GM12892 (cell line): ENCODE measurements around the gene SPINK8.
"Not testable (repeated sequence)": the region's sequence is repeated elsewhere in the genome, so short reads cannot be mapped to it uniquely, and the experiment has no call there.

Experiments used
- DNase-seq: peaks from one replicate; pipeline ENCODE4 v3.0.0; 2011; ENCODE audit not compliant: insufficient read length
- FAIRE-seq: peaks from 2 replicates; lab custom pipeline; 2011; peaks lifted over from hg19 to GRCh38; lab: Jason Lieb, UNC
- POLR2A ChIP-seq: IDR thresholded peaks from 2 replicates; pipeline ENCODE4 v1.6.1; 2011; ENCODE audit warnings: low read depth, low read length, control low read depth
- POLR2AphosphoS5 ChIP-seq: IDR thresholded peaks from 2 replicates; pipeline ENCODE4 v1.6.1; 2011; ENCODE audit warnings: low read depth, low read length, control low read depth
- TAF1 ChIP-seq: IDR thresholded peaks from 2 replicates; pipeline ENCODE4 v1.6.1; 2011; ENCODE audit warnings: low read depth, mild to moderate bottlenecking, control low read depth, low read length, borderline replicate concordance

SPINK8 gene

GRCh38 chr3:48347500-48347899 lies 14.0 kb upstream of the SPINK8 start:
- DNase-seq: no peak
- no peak for FAIRE-seq
- no peak for TF ChIP-seq TAF1
- no peak for TF ChIP-seq POLR2A
- no peak for TF ChIP-seq POLR2AphosphoS5

GRCh38 chr3:48345946-48346572 lies 12.6 kb upstream of the SPINK8 start:
- FAIRE-seq (no peak), DNase-seq (no peak)
- TF ChIP-seq TAF1 (no peak), POLR2A (no peak), POLR2AphosphoS5 (no peak)

GRCh38 chr3:48344867-48345507 lies 11.5 kb upstream of the SPINK8 start:
- no peak for DNase-seq
- TF ChIP-seq TAF1 (no peak), POLR2A (no peak), POLR2AphosphoS5 (no peak)
- FAIRE-seq: no peak

- DNase-seq (no peak), FAIRE-seq (no peak)
- TF ChIP-seq POLR2AphosphoS5 (no peak), POLR2A (no peak), TAF1 (no peak)
Measured at GRCh38 chr3:48343432-48343831, 10.0 kb upstream of the SPINK8 start.

DNA sequence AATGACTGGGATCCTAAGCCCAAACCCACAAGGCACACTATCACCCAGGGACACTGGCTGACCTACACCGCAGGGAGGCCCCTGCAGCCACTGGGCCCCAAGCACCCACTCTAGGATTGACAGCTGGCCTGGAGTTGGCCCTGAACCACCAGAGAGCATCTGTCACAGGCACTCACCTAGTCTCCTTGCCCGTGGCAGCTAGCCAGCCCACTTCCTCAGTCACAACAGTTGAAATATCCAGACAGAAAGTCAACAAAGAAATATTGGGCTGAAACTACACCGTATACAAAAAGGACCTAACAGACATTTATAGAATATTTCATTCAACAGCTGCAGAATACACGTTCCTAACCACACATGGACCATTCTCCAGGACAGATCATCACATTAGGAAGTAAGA lies 5.2 kb upstream of the SPINK8 start:
- no peak for TF ChIP-seq POLR2AphosphoS5
- TF ChIP-seq POLR2A: no peak
- TF ChIP-seq TAF1: no peak
- FAIRE-seq: no peak
- no peak for DNase-seq

DNA sequence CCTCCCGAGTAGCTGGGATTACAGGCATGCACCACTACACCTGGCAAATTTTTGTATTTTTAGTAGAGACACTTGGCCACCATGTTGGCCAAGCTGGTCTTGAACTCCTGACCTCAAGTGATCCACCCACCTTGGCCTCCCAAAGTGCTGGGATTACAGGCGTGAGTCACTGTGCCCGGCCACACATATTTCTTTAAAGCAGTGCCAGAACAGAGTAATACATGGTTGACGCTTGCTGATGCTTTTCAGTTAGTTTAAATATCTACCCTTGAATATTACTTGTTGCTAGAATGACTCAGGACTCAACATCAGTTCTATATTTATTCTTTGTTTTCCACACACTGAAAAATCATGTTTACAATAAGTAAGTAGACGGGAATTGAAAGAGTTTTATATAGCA lies 4.1 kb upstream of the SPINK8 start:
- DNase-seq, FAIRE-seq: not testable (repeated sequence)

GRCh38 chr3:48335286-48335685 lies 1.8 kb upstream of the SPINK8 start:
- FAIRE-seq, DNase-seq: not testable (repeated sequence)

GRCh38 chr3:48334605-48335004 lies 1.1 kb upstream of the SPINK8 start:
- no peak for TF ChIP-seq TAF1
- no peak for TF ChIP-seq POLR2A
- TF ChIP-seq POLR2AphosphoS5: no peak
- DNase-seq (no peak), FAIRE-seq (no peak)

GRCh38 chr3:48331706-48332435 lies 1.6 kb downstream of the SPINK8 start:
- DNase-seq, FAIRE-seq: not testable (repeated sequence)

DNA sequence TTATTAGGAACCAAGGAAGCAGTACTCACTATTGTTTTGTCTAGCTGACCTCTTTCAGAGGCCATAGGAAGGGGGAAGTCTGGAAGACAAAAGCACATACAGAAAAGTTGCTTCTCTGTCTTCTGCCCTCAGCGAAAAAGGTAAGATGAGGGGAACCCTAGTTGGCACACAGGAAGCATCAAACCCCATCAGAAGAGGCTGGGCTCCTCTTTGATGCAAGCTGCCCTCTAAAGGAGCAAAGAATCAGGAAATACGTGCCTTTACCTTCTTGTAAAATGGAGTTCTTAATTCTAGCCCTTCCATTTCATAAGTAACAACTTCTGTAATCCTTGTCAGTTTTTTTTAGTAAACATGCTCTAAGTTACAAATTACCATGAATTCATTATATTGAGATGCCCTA lies 12.5 kb downstream of the SPINK8 start:
- no peak for FAIRE-seq
- no peak for DNase-seq
- TF ChIP-seq POLR2A (no peak), POLR2AphosphoS5 (no peak), TAF1 (no peak)

DNA sequence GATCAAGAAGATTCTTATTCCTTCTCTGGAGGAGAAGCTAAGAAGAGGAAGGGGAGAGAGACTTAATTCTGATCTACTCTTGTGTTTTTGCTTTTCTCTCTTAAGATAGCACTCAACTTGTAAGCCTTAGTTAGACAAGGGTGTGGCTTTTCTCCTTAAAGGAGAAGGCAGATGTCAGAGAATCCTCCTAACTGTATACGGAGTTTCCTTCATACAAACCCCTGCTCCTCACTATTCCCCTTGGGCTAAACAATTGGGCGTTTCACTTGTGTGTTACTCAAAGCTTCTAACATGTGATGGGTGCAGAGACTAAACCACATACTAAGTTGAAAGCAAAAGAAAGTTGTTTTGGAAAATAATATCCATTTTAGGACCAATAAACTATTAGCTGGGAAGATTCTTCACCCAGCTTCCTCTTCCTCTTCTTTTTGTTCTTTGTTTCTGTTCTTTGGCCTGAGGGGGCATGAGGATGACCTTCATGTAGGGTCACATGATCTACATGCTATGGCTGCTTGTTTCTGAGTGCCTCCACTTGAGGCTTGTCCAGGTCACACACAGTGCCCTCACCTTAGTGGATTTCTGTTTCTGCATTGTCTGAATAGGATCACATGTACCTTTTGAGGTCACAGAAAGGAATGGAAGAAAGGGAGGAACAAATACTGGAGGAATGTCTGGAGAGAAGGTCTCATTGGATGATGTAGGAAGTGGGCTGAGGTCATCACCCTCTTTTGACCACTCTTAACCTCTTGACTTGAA lies 14.6 kb downstream of the SPINK8 start:
- FAIRE-seq: no peak
- TF ChIP-seq TAF1 (no peak), POLR2AphosphoS5 (no peak), POLR2A (no peak)
- no peak for DNase-seq

DNA sequence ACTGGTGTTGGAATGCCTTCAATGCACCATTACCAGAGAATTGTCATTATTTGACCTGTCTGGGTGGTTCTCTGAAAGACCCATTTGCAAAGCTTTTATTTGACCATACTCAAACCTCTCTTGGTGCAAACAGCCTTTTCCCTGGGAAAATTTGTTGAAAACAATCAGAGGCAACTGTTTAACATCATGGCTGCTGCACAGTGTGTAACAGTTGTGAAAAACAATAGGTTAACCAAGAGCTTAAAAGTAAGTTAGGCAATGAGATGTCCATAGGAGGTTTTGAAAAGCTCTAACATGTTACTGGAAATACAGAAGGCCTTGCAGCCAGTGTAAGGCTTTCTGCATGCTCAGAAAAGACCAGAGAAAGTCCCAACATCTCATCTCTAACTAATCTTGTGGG lies 18.9 kb downstream of the SPINK8 start:
- no peak for TF ChIP-seq POLR2AphosphoS5
- TF ChIP-seq POLR2A: no peak
- TF ChIP-seq TAF1: no peak
- no peak for FAIRE-seq
- no peak for DNase-seq
